Left colon (tissue), 2 donors: ENCODE data around the gene MYH14. TPM values are rescaled to one million over a fixed set of nuclear protein-coding genes. Genes with fewer than 3 reads are reported as not detected.
"Not testable (repeated sequence)": the region's sequence is repeated elsewhere in the genome, so short reads cannot be mapped to it uniquely, and the experiment has no call there.

Experiments
- ATAC-seq: fragments of 200-7000 bp; cut with Tn5 transposase; one replicate; pipeline ENCODE4 v1.9.1; 2020; ENCODE audit warnings: mild to moderate bottlenecking, moderate library complexity
- DNase-seq, 2 donors: peaks; one replicate each; pipeline ENCODE4 v3.0.0-alpha.2; 2020
- intact Hi-C, 2 donors: fragments of 100-400 bp; cut with DNase I in 1 of 2; cut with micrococcal nuclease in 1 of 2; formaldehyde crosslinking; loops; one replicate each; pipeline versions ENCODE4 v1.11.2 to v1.14.0; 2022; cut with DNase I, micrococcal nuclease
- total RNA-seq, 2 donors: library from RNA; stranded (reverse); fragmentation: NEBNext Ultra II Directional; extraction: Animal tissue kit (Norgen Biotek cat#: 25700); gene quantifications; one replicate each; pipeline ENCODE4 v1.2.1, GENCODE V29; 2021
- donor health status: DM: no; HTN: no; CAD: no.
- donor health status: DM: yes; HTN: yes; CAD: no.

MYH14 gene
- total RNA-seq, 2 donors from 2014 or later = 455 to 653 TPM

- intact Hi-C loops = no loop called here
- no peak for ATAC-seq
- no peak for DNase-seq
Observed at GRCh38 chr19:50334741-50335421, 131.5 kb downstream of the MYH14 start.

GRCh38 chr19:50337031-50337430, 133.6 kb downstream of the MYH14 start:
- intact Hi-C loops = not testable (repeated sequence)

GRCh38 chr19:50340331-50340730, 136.9 kb downstream of the MYH14 start:
- intact Hi-C loops = no loop called here
- DNase-seq = no peak

More at GRCh38 chr19:50337031-50337430, 133.6 kb downstream of the MYH14 start:
- not testable (repeated sequence) for ATAC-seq, DNase-seq

GRCh38 chr19:50341091-50341564, 137.7 kb downstream of the MYH14 start:
- DNase-seq = no peak
- peak; percentile 18 for ATAC-seq

More at GRCh38 chr19:50340331-50340730, 136.9 kb downstream of the MYH14 start:
- ATAC-seq = no peak

GRCh38 chr19:50344661-50345318, 141.4 kb downstream of the MYH14 start:
- no peak for DNase-seq
- ATAC-seq = peak; percentile 26
- intact Hi-C loops = no loop called here

More at GRCh38 chr19:50341091-50341564, 137.7 kb downstream of the MYH14 start:
- intact Hi-C loops = no loop called here

GRCh38 chr19:50347089-50347581, 143.7 kb downstream of the MYH14 start:
- intact Hi-C loops, ATAC-seq, DNase-seq: not testable (repeated sequence)

- ATAC-seq = peak; percentile 22
- no peak for DNase-seq
- intact Hi-C loops = no loop called here
Observed at GRCh38 chr19:50349277-50350057, 146.0 kb downstream of the MYH14 start.

- intact Hi-C loops = no loop called here
- DNase-seq = no peak
- no peak for ATAC-seq
Observed at GRCh38 chr19:50352242-50352641, 148.8 kb downstream of the MYH14 start.

- DNase-seq, intact Hi-C loops, ATAC-seq: not testable (repeated sequence)
Observed at GRCh38 chr19:50353487-50353880, 150.1 kb downstream of the MYH14 start.

- no peak for DNase-seq
- intact Hi-C loops = no loop called here
- no peak for ATAC-seq
Observed at GRCh38 chr19:50356691-50357177, 153.3 kb downstream of the MYH14 start.

- ATAC-seq (peak; percentile 77), DNase-seq (peak; percentile 65 to 85)
- intact Hi-C loops = no loop called here
Observed at GRCh38 chr19:50357178-50358100, 154.0 kb downstream of the MYH14 start.

- ATAC-seq (peak; percentile 54), DNase-seq (peak in 1 of 2 donors; percentile 81)
- intact Hi-C loops = no loop called here
Observed at GRCh38 chr19:50358483-50359327, 155.3 kb downstream of the MYH14 start.

- DNase-seq (no peak), ATAC-seq (no peak)
- intact Hi-C loops = no loop called here
Observed at GRCh38 chr19:50359328-50359818, 156.0 kb downstream of the MYH14 start.
